HCT116 (cell line): ENCODE data around the gene CCL7. TPM values are rescaled to one million over a fixed set of nuclear protein-coding genes. Genes with fewer than 3 reads are reported as not detected.

ENCODE experiments used
- ATAC-seq: fragments of 200-7000 bp; cut with Tn5 transposase; 2 replicates; pipeline ENCODE4 v1.9.1; 2020; ENCODE audit warnings: mild to moderate bottlenecking, moderate library complexity
- BruUV-seq: library from RNA; stranded (reverse); fragments of 400-500 nt; replicated peaks from 2 replicates; lab custom pipeline; 2021; lab: Mats Ljungman, UMichigan
- CTCF ChIA-PET: fragments of 300-600 bp; sonication (Branson Sonifier 250); formaldehyde crosslinking; loops from one replicate; lab custom pipeline; 2021; ENCODE audit warnings: antibody characterized with exemption; lab: Charles Lee
- POLR2A ChIA-PET: fragments of 300-600, 350-600 bp; sonication (Branson Sonifier 250); formaldehyde crosslinking; loops from one replicate; lab custom pipeline; 2021; ENCODE audit warnings: antibody characterized with exemption; lab: Charles Lee
- RAD21 ChIA-PET, 2 experiments: fragments of 300-600 bp; sonication (Branson Sonifier 250); formaldehyde crosslinking; loops; one replicate each; lab custom pipeline; 2023; ENCODE audit warnings: low total read pairs in 2 of 2; ENCODE audit not compliant: uncharacterized antibody in 2 of 2, unreplicated experiment in 2 of 2, low non-redundant PET in 1 of 2; lab: Charles Lee
- DNase-seq: peaks from one replicate; pipeline ENCODE4 v3.0.0-alpha.2; 2010; ENCODE audit warnings: low read depth, low spot score
- H2AFZ ChIP-seq: fragments of 200-600 bp; shearing (Covaris generic), sonication (generic); 2 replicates; pipeline ENCODE4 v1.6.1; 2017; ENCODE audit warnings: low read depth, mixed run types, mixed read lengths, antibody characterized with exemption, low read length; ENCODE audit not compliant: poor library complexity, severe bottlenecking
- H3K27ac ChIP-seq: 2 replicates; pipeline ENCODE4 v1.5.1; 2012; ENCODE audit warnings: low read depth, low read length
- H3K27me3 ChIP-seq: fragments of 200-600 bp; sonication (generic); 2 replicates; pipeline ENCODE4 v1.6.1; 2016; ENCODE audit warnings: mixed run types, low read length, mixed read lengths; ENCODE audit not compliant: insufficient read depth
- H3K36me3 ChIP-seq, 2 experiments: fragments of 200-500 bp in 1 of 2; fragments of 200-600 bp in 1 of 2; sonication (Bioruptor generic) in 1 of 2; sonication (generic) in 1 of 2; 2 replicates each; pipeline versions ENCODE4 v1.5.1 to v1.6.1; 2014 to 2016; ENCODE audit warnings: low read length in 2 of 2, inconsistent platforms in 1 of 2, mixed read lengths in 1 of 2, mixed run types in 1 of 2; ENCODE audit not compliant: insufficient read depth in 2 of 2, control insufficient read depth in 1 of 2
- H3K4me1 ChIP-seq, 2 experiments: fragments of 200-600 bp in 1 of 2; sonication (generic) in 1 of 2; 2 replicates each; pipeline versions ENCODE4 v1.5.1 to v1.6.1; 2012 to 2017; ENCODE audit warnings: low read length in 2 of 2, inconsistent platforms in 1 of 2, mild to moderate bottlenecking in 1 of 2, mixed read lengths in 1 of 2, mixed run types in 1 of 2, moderate library complexity in 1 of 2; ENCODE audit not compliant: insufficient read depth in 2 of 2, control insufficient read depth in 1 of 2
- H3K4me2 ChIP-seq: fragments of 200-600 bp; sonication (generic); 2 replicates; pipeline ENCODE4 v1.6.1; 2017; ENCODE audit warnings: mixed run types, low read length, mixed read lengths
- H3K4me3 ChIP-seq, 2 experiments: fragments of 200-600 bp in 1 of 2; sonication (generic) in 1 of 2; replicated peaks in 1 of 2; 2 replicates each; pipeline ENCODE4 v1.5.1; 2011 to 2016; ENCODE audit warnings: low read length in 2 of 2, control low read depth in 1 of 2, low read depth in 1 of 2, mild to moderate bottlenecking in 1 of 2, mixed read lengths in 1 of 2, mixed run types in 1 of 2
- H3K79me2 ChIP-seq: fragments of 200-600 bp; sonication (generic); 2 replicates; pipeline ENCODE4 v1.6.1; 2017; ENCODE audit warnings: mild to moderate bottlenecking, mixed run types, low read length, moderate library complexity, mixed read lengths; ENCODE audit not compliant: insufficient read depth
- H3K9ac ChIP-seq: fragments of 200-600 bp; sonication (generic); 2 replicates; pipeline ENCODE4 v1.6.1; 2016; ENCODE audit warnings: low read length, mixed read lengths
- H3K9me2 ChIP-seq: fragments of 200-600 bp; sonication (generic), shearing (Covaris generic); 2 replicates; pipeline ENCODE4 v1.6.1; 2017; ENCODE audit warnings: mixed run types, mild to moderate bottlenecking, moderate library complexity; ENCODE audit not compliant: insufficient read depth
- H3K9me3 ChIP-seq, 2 experiments: fragments of 200-500 bp in 1 of 2; fragments of 200-600 bp in 1 of 2; sonication (Bioruptor generic) in 1 of 2; sonication (generic) in 1 of 2; 2 replicates each; pipeline ENCODE4 v1.6.1; 2014 to 2017; ENCODE audit warnings: low read length in 2 of 2, mixed read lengths in 2 of 2, inconsistent platforms in 1 of 2, low read depth in 1 of 2, mild to moderate bottlenecking in 1 of 2, mixed run types in 1 of 2, moderate library complexity in 1 of 2; ENCODE audit not compliant: control insufficient read depth in 1 of 2, insufficient read depth in 1 of 2
- H4K20me1 ChIP-seq: fragments of 200-600 bp; sonication (generic), shearing (Covaris generic); 2 replicates; pipeline ENCODE4 v1.6.1; 2017; ENCODE audit warnings: mixed run types, mild to moderate bottlenecking, moderate library complexity; ENCODE audit not compliant: insufficient read depth
- CBX3 ChIP-seq: IDR thresholded peaks from 2 replicates; pipeline ENCODE4 v1.6.1; 2012; ENCODE audit warnings: low read depth
- CEBPB ChIP-seq: IDR thresholded peaks from 2 replicates; pipeline ENCODE4 v1.6.1; 2012; ENCODE audit warnings: low read depth
- EGR1 ChIP-seq: IDR thresholded peaks from 2 replicates; pipeline ENCODE4 v1.6.1; 2012; ENCODE audit warnings: low read depth
- ELF1 ChIP-seq: IDR thresholded peaks from 2 replicates; pipeline ENCODE4 v1.6.1; 2012; ENCODE audit warnings: low read depth, borderline replicate concordance
- POLR2A ChIP-seq: IDR thresholded peaks from 2 replicates; pipeline ENCODE4 v1.7.0; 2011; ENCODE audit warnings: borderline replicate concordance; ENCODE audit not compliant: insufficient read depth, insufficient read length; ENCODE audit errors: extremely low read depth
- SP1 ChIP-seq: IDR thresholded peaks from 2 replicates; pipeline ENCODE4 v1.6.1; 2012; ENCODE audit warnings: low read depth
- SRF ChIP-seq: IDR thresholded peaks from 2 replicates; pipeline ENCODE4 v1.6.1; 2012; ENCODE audit warnings: low read depth
- ZFX ChIP-seq: fragments of 450-650 bp; IDR thresholded peaks from 2 replicates; pipeline ENCODE4 v1.6.1; 2017
- ZNF274 ChIP-seq: fragments of 200-500 bp; sonication (Bioruptor generic); IDR thresholded peaks from 2 replicates; pipeline ENCODE4 v1.6.1; 2014; ENCODE audit warnings: mild to moderate bottlenecking, low read depth, low read length, inconsistent platforms
- intact Hi-C: fragments of 100-400 bp; cut with micrococcal nuclease; formaldehyde crosslinking; loops from 2 replicates; pipeline ENCODE4 v1.10.0; 2022
- total RNA-seq: library from RNA; stranded (reverse); gene quantifications from one replicate; pipeline ENCODE4 v1.2.1, GENCODE V29; 2021; ENCODE audit not compliant: unreplicated experiment
- TF ChIP-seq, protein P1 (sequence below): IDR thresholded peaks from 2 replicates; pipeline ENCODE4 v1.6.1; 2012
- TF ChIP-seq, protein P2 (sequence below): IDR thresholded peaks from 2 replicates; pipeline ENCODE4 v1.6.1; 2012
- TF ChIP-seq, protein P3 (sequence below), 3 experiments: fragments of 200-600 bp in 1 of 3; sonication (generic) in 1 of 3; IDR thresholded peaks in 2 of 3; conservative IDR thresholded peaks in 1 of 3; 2 replicates each; pipeline ENCODE4 v1.5.1; 2012 to 2017; ENCODE audit warnings: low read depth in 2 of 3, low read length in 2 of 3, antibody characterized with exemption in 1 of 3, borderline replicate concordance in 1 of 3, control low read depth in 1 of 3, mild to moderate bottlenecking in 1 of 3, mixed read lengths in 1 of 3, mixed run types in 1 of 3, moderate library complexity in 1 of 3; ENCODE audit not compliant: insufficient read depth in 1 of 3

The CCL7 gene
- total RNA-seq, 1 experiment from 2014 or later, result not detected

DNA sequence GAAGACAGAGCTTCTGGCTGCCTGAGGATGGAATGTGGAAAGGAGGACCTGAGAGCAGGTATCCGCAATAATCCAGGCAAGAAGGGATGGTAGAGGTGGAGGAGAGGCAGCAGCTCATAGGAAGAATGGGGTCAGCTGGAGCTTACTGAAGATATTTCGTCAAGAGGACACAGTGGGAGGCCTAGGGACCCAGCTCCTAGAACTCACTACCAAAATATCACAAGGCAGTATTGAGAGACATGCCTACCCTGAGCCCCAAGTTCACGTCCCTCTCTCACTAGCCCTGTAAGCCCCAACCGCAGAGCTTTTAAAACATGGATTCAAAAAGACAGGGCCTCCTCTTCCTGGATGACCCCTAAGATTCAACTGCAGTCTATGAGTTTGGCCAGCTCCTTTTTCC, 35.0 kb downstream of the CCL7 start:
- ChIA-PET POLR2A (no interaction called here), RAD21 (no interaction called here), CTCF (no interaction called here)
- H3K9ac ChIP-seq, result no peak overlapping the region
- H3K27me3 ChIP-seq, result no peaks in the 10 kb centered on the region
- H3K4me1 ChIP-seq, result no peaks in the 10 kb centered on the region
- no peak for DNase-seq
- intact Hi-C loops, result no loop called here
- no peak overlapping the region for H2AFZ ChIP-seq
- no peak overlapping the region for H3K4me3 ChIP-seq
- no TSS peak for BruUV-seq
- no peaks in the 10 kb centered on the region for H3K9me2 ChIP-seq
- no peak overlapping the region for H3K4me2 ChIP-seq
- no peaks in the 10 kb centered on the region for H3K9me3 ChIP-seq
- TF ChIP-seq SRF, result no peak
- no peak for TF ChIP-seq SP1
- TF ChIP-seq, protein P1, sequence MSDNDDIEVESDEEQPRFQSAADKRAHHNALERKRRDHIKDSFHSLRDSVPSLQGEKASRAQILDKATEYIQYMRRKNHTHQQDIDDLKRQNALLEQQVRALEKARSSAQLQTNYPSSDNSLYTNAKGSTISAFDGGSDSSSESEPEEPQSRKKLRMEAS, result no peak
- no peak for TF ChIP-seq ZNF274
- TF ChIP-seq, protein P2, sequence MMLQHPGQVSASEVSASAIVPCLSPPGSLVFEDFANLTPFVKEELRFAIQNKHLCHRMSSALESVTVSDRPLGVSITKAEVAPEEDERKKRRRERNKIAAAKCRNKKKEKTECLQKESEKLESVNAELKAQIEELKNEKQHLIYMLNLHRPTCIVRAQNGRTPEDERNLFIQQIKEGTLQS, result no peak
- TF ChIP-seq CBX3, result no peak
- H3K36me3 ChIP-seq, result no peaks in the 10 kb centered on the region
- ATAC-seq, result no peak
- H4K20me1 ChIP-seq, result no peaks in the 10 kb centered on the region
- H3K79me2 ChIP-seq, result no peaks in the 10 kb centered on the region
- no peak overlapping the region for H3K27ac ChIP-seq

DNA sequence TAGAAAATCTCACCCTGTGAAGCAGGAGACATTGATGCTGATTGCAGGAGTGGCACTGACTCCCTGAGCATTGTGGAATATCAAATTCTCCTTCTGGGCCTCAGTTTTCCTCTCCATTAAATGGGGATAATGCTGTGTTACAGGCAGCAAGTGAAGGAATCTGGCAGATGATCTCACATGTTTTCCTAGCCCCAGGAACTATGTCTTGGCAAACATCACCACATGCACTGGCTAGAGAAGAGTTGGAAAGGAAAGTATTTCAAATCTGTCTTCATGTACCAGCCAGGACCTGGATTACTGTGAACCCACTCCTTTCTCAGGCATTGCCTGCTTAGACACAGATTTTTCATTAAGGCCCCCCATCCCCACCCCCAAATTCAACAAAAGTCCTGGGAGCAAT, 35.6 kb downstream of the CCL7 start:
- Histone ChIP-seq H3K4me1 (no peaks in the 10 kb centered on the region), H3K9me2 (no peaks in the 10 kb centered on the region), H3K27me3 (no peaks in the 10 kb centered on the region), H3K4me2 (no peak overlapping the region), H3K36me3 (no peaks in the 10 kb centered on the region), H2AFZ (no peak overlapping the region), H3K9me3 (no peaks in the 10 kb centered on the region), H3K4me3 (no peak overlapping the region), H3K9ac (no peak overlapping the region), H3K79me2 (no peaks in the 10 kb centered on the region), H3K27ac (no peak overlapping the region), H4K20me1 (no peaks in the 10 kb centered on the region)
- TF ChIP-seq EGR1 (no peak), ZFX (no peak), CBX3 (no peak), POLR2A (no peak), CEBPB (no peak), ELF1 (no peak)
- TF ChIP-seq, protein P2, result no peak
- TF ChIP-seq, protein P3, sequence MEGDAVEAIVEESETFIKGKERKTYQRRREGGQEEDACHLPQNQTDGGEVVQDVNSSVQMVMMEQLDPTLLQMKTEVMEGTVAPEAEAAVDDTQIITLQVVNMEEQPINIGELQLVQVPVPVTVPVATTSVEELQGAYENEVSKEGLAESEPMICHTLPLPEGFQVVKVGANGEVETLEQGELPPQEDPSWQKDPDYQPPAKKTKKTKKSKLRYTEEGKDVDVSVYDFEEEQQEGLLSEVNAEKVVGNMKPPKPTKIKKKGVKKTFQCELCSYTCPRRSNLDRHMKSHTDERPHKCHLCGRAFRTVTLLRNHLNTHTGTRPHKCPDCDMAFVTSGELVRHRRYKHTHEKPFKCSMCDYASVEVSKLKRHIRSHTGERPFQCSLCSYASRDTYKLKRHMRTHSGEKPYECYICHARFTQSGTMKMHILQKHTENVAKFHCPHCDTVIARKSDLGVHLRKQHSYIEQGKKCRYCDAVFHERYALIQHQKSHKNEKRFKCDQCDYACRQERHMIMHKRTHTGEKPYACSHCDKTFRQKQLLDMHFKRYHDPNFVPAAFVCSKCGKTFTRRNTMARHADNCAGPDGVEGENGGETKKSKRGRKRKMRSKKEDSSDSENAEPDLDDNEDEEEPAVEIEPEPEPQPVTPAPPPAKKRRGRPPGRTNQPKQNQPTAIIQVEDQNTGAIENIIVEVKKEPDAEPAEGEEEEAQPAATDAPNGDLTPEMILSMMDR (IDR thresholded peaks at IDR 0.05 in 2 of 3, conservative IDR thresholded peaks at IDR 0.05 in 1 of 3; ENCODE audit: borderline replicate concordance in 1 of 3, insufficient read depth in 1 of 3, low read depth in 2 of 3, low read length in 2 of 3), result no peak
- BruUV-seq, result no TSS peak
- ChIA-PET RAD21 (no interaction called here), POLR2A (no interaction called here), CTCF (interaction anchor here (1.2 kb wide), 1 partner anchor 56 kb away, joined by 4 read pairs; no protein-coding TSS in a partner anchor)
- no peak for ATAC-seq
- no peak for DNase-seq
- intact Hi-C loops, result no loop called here
